SU-DHL-6 (cell line): ENCODE measurements around the gene ZDHHC8.

Source experiments
- H2AFZ ChIP-seq: fragments of 200-600 bp; sonication (generic); 2 replicates; pipeline ENCODE4 v1.6.1; 2014; ENCODE audit warnings: low read depth, mild to moderate bottlenecking, moderate library complexity, mixed read lengths, antibody characterized with exemption, low read length; ENCODE audit not compliant: severe bottlenecking
- H3F3A ChIP-seq: fragments of 200-600 bp; shearing (Covaris generic); 2 replicates; pipeline ENCODE4 v1.6.0; 2016; ENCODE audit warnings: antibody characterized with exemption, mild to moderate bottlenecking; ENCODE audit not compliant: insufficient read depth
- H3K27ac ChIP-seq: fragments of 200-600 bp; sonication (generic); 2 replicates; pipeline ENCODE4 v1.5.1; 2016; ENCODE audit warnings: low read depth, mild to moderate bottlenecking, low read length, moderate library complexity, mixed read lengths
- H3K27me3 ChIP-seq: fragments of 200-600 bp; sonication (generic), shearing (Covaris generic); 2 replicates; pipeline ENCODE4 v1.6.0; 2014; ENCODE audit warnings: mild to moderate bottlenecking, low read length
- H3K36me3 ChIP-seq: fragments of 200-600 bp; sonication (generic); 2 replicates; pipeline ENCODE4 v1.6.1; 2014; ENCODE audit warnings: mild to moderate bottlenecking, low read length, mixed read lengths
- H3K4me2 ChIP-seq: fragments of 300-600, 200-600 bp; shearing (Covaris generic), sonication (generic); 2 replicates; pipeline ENCODE4 v1.6.0; 2014; ENCODE audit warnings: low read length, low read depth, mild to moderate bottlenecking; ENCODE audit not compliant: poor library complexity, severe bottlenecking
- H3K4me3 ChIP-seq: fragments of 200-600 bp; sonication (generic); 2 replicates; pipeline ENCODE4 v1.5.1; 2014; ENCODE audit warnings: antibody characterized with exemption, low read length, mild to moderate bottlenecking, mixed read lengths; ENCODE audit not compliant: insufficient read depth, poor library complexity, severe bottlenecking
- H3K79me2 ChIP-seq: fragments of 200-600 bp; sonication (generic); 2 replicates; pipeline ENCODE4 v1.6.1; 2014; ENCODE audit warnings: mild to moderate bottlenecking, low read length, moderate library complexity; ENCODE audit not compliant: insufficient read depth
- H3K9ac ChIP-seq: fragments of 200-600 bp; sonication (generic); 2 replicates; pipeline ENCODE4 v1.7.0; 2014; ENCODE audit warnings: mild to moderate bottlenecking, low read length
- H3K9me2 ChIP-seq: fragments of 200-600 bp; sonication (generic); replicated peaks from 2 replicates; pipeline ENCODE4 v1.6.1; 2014; ENCODE audit warnings: low read length; ENCODE audit not compliant: insufficient read depth
- H3K9me3 ChIP-seq: fragments of 200-600 bp; sonication (generic); 2 replicates; pipeline ENCODE4 v1.6.1; 2014; ENCODE audit warnings: low read length, mixed read lengths; ENCODE audit not compliant: insufficient read depth
- H4K20me1 ChIP-seq: fragments of 200-600 bp; sonication (generic); 2 replicates; pipeline ENCODE4 v1.6.1; 2014; ENCODE audit warnings: low read depth, mild to moderate bottlenecking, antibody characterized with exemption, low read length, moderate library complexity, mixed read lengths
- EZH2phosphoT487 ChIP-seq: fragments of 200-600 bp; sonication (generic), shearing (Covaris generic); conservative IDR thresholded peaks from 2 replicates; pipeline ENCODE4 v1.6.1; 2018; ENCODE audit warnings: mild to moderate bottlenecking, antibody characterized with exemption, low read length, moderate library complexity, mixed read lengths
- TF ChIP-seq, protein P1 (sequence below): fragments of 200-600 bp; sonication (generic); IDR thresholded peaks from one replicate; pipeline ENCODE4 v1.5.1; 2017; ENCODE audit warnings: antibody characterized with exemption, mild to moderate bottlenecking, low read length, moderate library complexity; ENCODE audit not compliant: insufficient read depth, poor library complexity, severe bottlenecking

The ZDHHC8 gene

GRCh38 chr22:20111689-20112622 lies 19.6 kb upstream of the ZDHHC8 start:
- Histone ChIP-seq H3K36me3 (no peaks in the 10 kb centered on the region), H3F3A (peaks cover 15% of the 10 kb centered on the region), H3K9ac (no peak overlapping the region), H3K4me3 (no peak overlapping the region), H4K20me1 (no peaks in the 10 kb centered on the region), H3K9me2 (no peaks in the 10 kb centered on the region), H2AFZ (no peak overlapping the region), H3K9me3 (no peaks in the 10 kb centered on the region), H3K4me2 (no peak overlapping the region), H3K27me3 (no peaks in the 10 kb centered on the region), H3K27ac (peak overlapping the region; percentile 32; the same call in 1 of the 2 replicates), H3K79me2 (peaks cover 12% of the 10 kb centered on the region; the same call in 1 of the 2 replicates)
- TF ChIP-seq, protein P1, sequence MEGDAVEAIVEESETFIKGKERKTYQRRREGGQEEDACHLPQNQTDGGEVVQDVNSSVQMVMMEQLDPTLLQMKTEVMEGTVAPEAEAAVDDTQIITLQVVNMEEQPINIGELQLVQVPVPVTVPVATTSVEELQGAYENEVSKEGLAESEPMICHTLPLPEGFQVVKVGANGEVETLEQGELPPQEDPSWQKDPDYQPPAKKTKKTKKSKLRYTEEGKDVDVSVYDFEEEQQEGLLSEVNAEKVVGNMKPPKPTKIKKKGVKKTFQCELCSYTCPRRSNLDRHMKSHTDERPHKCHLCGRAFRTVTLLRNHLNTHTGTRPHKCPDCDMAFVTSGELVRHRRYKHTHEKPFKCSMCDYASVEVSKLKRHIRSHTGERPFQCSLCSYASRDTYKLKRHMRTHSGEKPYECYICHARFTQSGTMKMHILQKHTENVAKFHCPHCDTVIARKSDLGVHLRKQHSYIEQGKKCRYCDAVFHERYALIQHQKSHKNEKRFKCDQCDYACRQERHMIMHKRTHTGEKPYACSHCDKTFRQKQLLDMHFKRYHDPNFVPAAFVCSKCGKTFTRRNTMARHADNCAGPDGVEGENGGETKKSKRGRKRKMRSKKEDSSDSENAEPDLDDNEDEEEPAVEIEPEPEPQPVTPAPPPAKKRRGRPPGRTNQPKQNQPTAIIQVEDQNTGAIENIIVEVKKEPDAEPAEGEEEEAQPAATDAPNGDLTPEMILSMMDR, result no peak
- TF ChIP-seq EZH2phosphoT487, result no peak

GRCh38 chr22:20112623-20113511 lies 18.7 kb upstream of the ZDHHC8 start:
- Histone ChIP-seq H3K9me3 (no peaks in the 10 kb centered on the region), H3K4me3 (no peak overlapping the region), H3K9ac (no peak overlapping the region), H3K4me2 (no peak overlapping the region), H3K36me3 (no peaks in the 10 kb centered on the region), H2AFZ (no peak overlapping the region), H3K9me2 (no peaks in the 10 kb centered on the region), H3K27me3 (no peaks in the 10 kb centered on the region), H3F3A (peaks cover 15% of the 10 kb centered on the region), H4K20me1 (no peaks in the 10 kb centered on the region), H3K27ac (no peak overlapping the region), H3K79me2 (peaks cover 14% of the 10 kb centered on the region)
- TF ChIP-seq, protein P1, result no peak
- no peak for TF ChIP-seq EZH2phosphoT487

DNA sequence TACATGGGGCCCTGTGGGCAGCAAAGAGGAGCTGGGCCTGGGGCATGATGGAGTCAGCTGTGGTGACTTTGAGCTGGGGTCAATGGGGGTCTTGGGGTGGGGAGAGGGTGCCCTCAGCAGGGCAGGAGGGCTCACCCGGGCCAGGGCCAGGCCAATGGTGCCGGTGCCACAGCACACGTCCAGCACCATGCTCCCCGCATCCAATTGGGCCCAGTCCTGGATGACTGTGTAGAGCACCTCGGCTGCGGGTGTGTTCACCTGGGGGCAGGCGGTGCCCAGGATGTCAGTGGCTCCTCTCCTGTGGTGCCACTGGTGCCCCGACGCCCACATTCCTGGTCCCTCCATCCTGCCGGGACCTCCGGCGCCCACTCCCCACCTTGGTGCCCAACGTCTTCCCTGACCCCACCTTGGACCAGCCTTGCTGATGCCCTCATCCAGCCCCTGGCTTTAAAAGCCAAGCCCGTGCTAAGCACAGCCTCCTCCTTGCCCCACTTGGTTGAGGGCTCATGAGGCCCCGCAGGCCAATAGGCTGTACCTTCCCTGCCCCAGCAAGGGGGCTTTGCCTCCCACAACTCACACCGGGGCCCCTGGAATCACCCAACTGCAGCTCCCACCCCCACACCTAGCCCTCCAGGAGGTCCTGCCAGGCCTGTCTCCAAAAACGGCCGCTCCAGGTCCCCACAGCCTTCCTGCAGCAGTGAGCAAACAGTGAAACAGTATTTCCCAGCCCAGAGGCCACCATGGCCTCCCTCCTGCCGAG lies 17.9 kb upstream of the ZDHHC8 start:
- H3F3A ChIP-seq, result peaks cover 15% of the 10 kb centered on the region
- H3K27me3 ChIP-seq, result no peaks in the 10 kb centered on the region
- H3K27ac ChIP-seq, result no peak overlapping the region
- H3K4me2 ChIP-seq, result no peak overlapping the region
- no peaks in the 10 kb centered on the region for H3K9me3 ChIP-seq
- H3K9me2 ChIP-seq, result no peaks in the 10 kb centered on the region
- H3K9ac ChIP-seq, result no peak overlapping the region
- no peak overlapping the region for H2AFZ ChIP-seq
- no peak overlapping the region for H3K4me3 ChIP-seq
- no peaks in the 10 kb centered on the region for H3K36me3 ChIP-seq
- H3K79me2 ChIP-seq, result peaks cover 23% of the 10 kb centered on the region
- H4K20me1 ChIP-seq, result no peaks in the 10 kb centered on the region
- no peak for TF ChIP-seq EZH2phosphoT487
- TF ChIP-seq, protein P1, result no peak
